HepG2 (cell line): Measurements from ENCODE around the gene BMP8A. TPM values are rescaled to one million over a fixed set of nuclear protein-coding genes. Genes with fewer than 3 reads are reported as not detected.

Experiments
- AGO2 ChIP-seq: fragments of 200-400 bp; formaldehyde crosslinking; optimal IDR thresholded peaks from 2 replicates; pipeline ENCODE3; 2017; ENCODE audit warnings: mild to moderate bottlenecking, low read depth, low read length, moderate library complexity
- BRD4 ChIP-seq: sonication (generic); formaldehyde crosslinking; IDR thresholded peaks from 2 replicates; pipeline ENCODE4 v1.4.0; 2020; ENCODE audit warnings: missing genetic modification reagents
- FOXJ3 ChIP-seq: sonication (generic); formaldehyde crosslinking; IDR thresholded peaks from 2 replicates; pipeline ENCODE4 v1.4.0; 2020; ENCODE audit warnings: missing genetic modification reagents, mild to moderate bottlenecking, borderline replicate concordance
- FOXK1 ChIP-seq: sonication (generic); formaldehyde crosslinking; IDR thresholded peaks from 2 replicates; pipeline ENCODE4 v1.4.0; 2020; ENCODE audit warnings: low read depth, missing genetic modification reagents, borderline replicate concordance
- NR2F2 ChIP-seq: IDR thresholded peaks from 2 replicates; pipeline ENCODE4 v1.6.1; 2012; ENCODE audit warnings: low read depth, inconsistent platforms, borderline replicate concordance
- NR2F6 ChIP-seq, 2 experiments: IDR thresholded peaks; 2 replicates each; pipeline ENCODE4 v1.6.1; 2016; ENCODE audit warnings: antibody characterized with exemption in 1 of 2, mild to moderate bottlenecking in 1 of 2
- PITX1 ChIP-seq: sonication (generic); formaldehyde crosslinking; IDR thresholded peaks from 2 replicates; pipeline ENCODE4 v1.5.1; 2020; ENCODE audit warnings: mild to moderate bottlenecking, missing genetic modification reagents
- SAP130 ChIP-seq: IDR thresholded peaks from 2 replicates; pipeline ENCODE4 v1.6.1; 2016; ENCODE audit warnings: low read depth
- SOX13 ChIP-seq, 3 experiments: fragments of 450-650 bp in 1 of 3; sonication (generic) in 1 of 3; formaldehyde crosslinking in 1 of 3; IDR thresholded peaks in 2 of 3; conservative IDR thresholded peaks in 1 of 3; 2 replicates each; pipeline versions ENCODE4 v1.5.0 to v1.6.1; 2016 to 2020; ENCODE audit warnings: antibody characterized with exemption in 1 of 3, mild to moderate bottlenecking in 1 of 3, missing compliant biosample characterization in 1 of 3, missing genetic modification reagents in 1 of 3, moderate library complexity in 1 of 3
- SOX6 ChIP-seq, 2 experiments: fragments of 450-650 bp in 1 of 2; sonication (generic) in 1 of 2; formaldehyde crosslinking in 1 of 2; IDR thresholded peaks; 2 replicates each; pipeline versions ENCODE4 v1.4.0 to v1.6.1; 2017 to 2020; ENCODE audit warnings: antibody characterized with exemption in 1 of 2, mild to moderate bottlenecking in 1 of 2, missing genetic modification reagents in 1 of 2
- SRSF4 ChIP-seq: fragments of 200-400 bp; formaldehyde crosslinking; IDR thresholded peaks from one replicate; pipeline ENCODE4 v1.6.1; 2018; ENCODE audit warnings: mild to moderate bottlenecking, low read depth, low read length, moderate library complexity; ENCODE audit not compliant: poor library complexity, severe bottlenecking
- TAF1 ChIP-seq: sonication (generic); formaldehyde crosslinking; IDR thresholded peaks from 2 replicates; pipeline ENCODE4 v1.4.0; 2020; ENCODE audit warnings: missing genetic modification reagents
- THAP11 ChIP-seq: IDR thresholded peaks from 2 replicates; pipeline ENCODE4 v1.6.1; 2016; ENCODE audit warnings: missing biosample characterization, missing genetic modification reagents
- ZBTB14 ChIP-seq: sonication (generic); formaldehyde crosslinking; IDR thresholded peaks from 2 replicates; pipeline ENCODE4 v1.4.0; 2020; ENCODE audit warnings: missing genetic modification reagents
- ZNF383 ChIP-seq: sonication (generic); formaldehyde crosslinking; IDR thresholded peaks from 2 replicates; pipeline ENCODE4 v1.4.0; 2020; ENCODE audit warnings: missing genetic modification reagents, mild to moderate bottlenecking, borderline replicate concordance
- ZNF510 ChIP-seq: sonication (generic); formaldehyde crosslinking; IDR thresholded peaks from 2 replicates; pipeline ENCODE4 v1.4.0; 2020; ENCODE audit warnings: low read depth, mild to moderate bottlenecking, missing genetic modification reagents
- ZNF792 ChIP-seq: IDR thresholded peaks from 2 replicates; pipeline ENCODE4 v1.6.1; 2016
- polyA plus RNA-seq, 8 experiments: library from polyadenylated mRNA; depleted of rRNA in 3 of 8; stranded (reverse) in 7 of 8; unstranded in 1 of 8; fragments of >200 nt; fragmentation: Illumina TruSeq in 4 of 8; extraction: Trizol in 4 of 8; gene quantifications; 2 replicates each; pipeline versions ENCODE4 v1.2.1 to v1.2.3, GENCODE V29; 2011 to 2016; ENCODE audit warnings: low read depth in 4 of 8, missing spikeins in 1 of 8, mixed read lengths in 1 of 8; ENCODE audit not compliant: insufficient read depth in 1 of 8
- total RNA-seq, 5 experiments: library from RNA; depleted of rRNA; stranded (reverse); fragments of >200 nt; fragmentation: Illumina TruSeq; extraction: Trizol; gene quantifications; 2 replicates each; pipeline ENCODE4 v1.2.3, GENCODE V29; 2016; ENCODE audit warnings: low read depth in 1 of 5
- TF ChIP-seq, protein P1 (sequence below), 2 experiments: fragments of 450-650 bp in 1 of 2; sonication (generic) in 1 of 2; formaldehyde crosslinking in 1 of 2; IDR thresholded peaks; 2 replicates each; pipeline versions ENCODE4 v1.6.1 to v1.8.0; 2016 to 2022; ENCODE audit warnings: antibody characterized with exemption in 1 of 2, mild to moderate bottlenecking in 1 of 2, missing genetic modification reagents in 1 of 2
- TF ChIP-seq, protein P2 (sequence below): sonication (generic); formaldehyde crosslinking; IDR thresholded peaks from 2 replicates; pipeline ENCODE4 v1.8.1; 2023; ENCODE audit warnings: mild to moderate bottlenecking, missing genetic modification reagents

BMP8A gene
- total and polyA plus RNA-seq, 2 of the 13 experiments (the other 11 are each of a cell fraction or from before 2014, with no cell fraction given): 0.05 TPM; not detected in 1

GRCh38 chr1:39505289-39505688 lies 13.9 kb downstream of the BMP8A start (continued):
- TF ChIP-seq, protein P1, sequence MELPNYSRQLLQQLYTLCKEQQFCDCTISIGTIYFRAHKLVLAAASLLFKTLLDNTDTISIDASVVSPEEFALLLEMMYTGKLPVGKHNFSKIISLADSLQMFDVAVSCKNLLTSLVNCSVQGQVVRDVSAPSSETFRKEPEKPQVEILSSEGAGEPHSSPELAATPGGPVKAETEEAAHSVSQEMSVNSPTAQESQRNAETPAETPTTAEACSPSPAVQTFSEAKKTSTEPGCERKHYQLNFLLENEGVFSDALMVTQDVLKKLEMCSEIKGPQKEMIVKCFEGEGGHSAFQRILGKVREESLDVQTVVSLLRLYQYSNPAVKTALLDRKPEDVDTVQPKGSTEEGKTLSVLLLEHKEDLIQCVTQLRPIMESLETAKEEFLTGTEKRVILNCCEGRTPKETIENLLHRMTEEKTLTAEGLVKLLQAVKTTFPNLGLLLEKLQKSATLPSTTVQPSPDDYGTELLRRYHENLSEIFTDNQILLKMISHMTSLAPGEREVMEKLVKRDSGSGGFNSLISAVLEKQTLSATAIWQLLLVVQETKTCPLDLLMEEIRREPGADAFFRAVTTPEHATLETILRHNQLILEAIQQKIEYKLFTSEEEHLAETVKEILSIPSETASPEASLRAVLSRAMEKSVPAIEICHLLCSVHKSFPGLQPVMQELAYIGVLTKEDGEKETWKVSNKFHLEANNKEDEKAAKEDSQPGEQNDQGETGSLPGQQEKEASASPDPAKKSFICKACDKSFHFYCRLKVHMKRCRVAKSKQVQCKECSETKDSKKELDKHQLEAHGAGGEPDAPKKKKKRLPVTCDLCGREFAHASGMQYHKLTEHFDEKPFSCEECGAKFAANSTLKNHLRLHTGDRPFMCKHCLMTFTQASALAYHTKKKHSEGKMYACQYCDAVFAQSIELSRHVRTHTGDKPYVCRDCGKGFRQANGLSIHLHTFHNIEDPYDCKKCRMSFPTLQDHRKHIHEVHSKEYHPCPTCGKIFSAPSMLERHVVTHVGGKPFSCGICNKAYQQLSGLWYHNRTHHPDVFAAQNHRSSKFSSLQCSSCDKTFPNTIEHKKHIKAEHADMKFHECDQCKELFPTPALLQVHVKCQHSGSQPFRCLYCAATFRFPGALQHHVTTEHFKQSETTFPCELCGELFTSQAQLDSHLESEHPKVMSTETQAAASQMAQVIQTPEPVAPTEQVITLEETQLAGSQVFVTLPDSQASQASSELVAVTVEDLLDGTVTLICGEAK (IDR thresholded peaks at IDR 0.05): no peak
- TF ChIP-seq, protein P1 (CRISPR knock-in tag; IDR thresholded peaks at IDR 0.05): no peak
- TF ChIP-seq TAF1 (CRISPR knock-in tag): no peak
- no peak for TF ChIP-seq ZNF383
- no peak for TF ChIP-seq SOX13 (IDR thresholded peaks at IDR 0.05)
- TF ChIP-seq SOX13 (CRISPR knock-in tag; conservative IDR thresholded peaks at IDR 0.05 in 1 of 2, IDR thresholded peaks at IDR 0.05 in 1 of 2): 0 out of 4 replicates have a peak, but pooled peaks of 1 of the 2 experiments have one; percentile 35
- TF ChIP-seq PITX1 (CRISPR knock-in tag): peak; percentile 85
- TF ChIP-seq, protein P2, sequence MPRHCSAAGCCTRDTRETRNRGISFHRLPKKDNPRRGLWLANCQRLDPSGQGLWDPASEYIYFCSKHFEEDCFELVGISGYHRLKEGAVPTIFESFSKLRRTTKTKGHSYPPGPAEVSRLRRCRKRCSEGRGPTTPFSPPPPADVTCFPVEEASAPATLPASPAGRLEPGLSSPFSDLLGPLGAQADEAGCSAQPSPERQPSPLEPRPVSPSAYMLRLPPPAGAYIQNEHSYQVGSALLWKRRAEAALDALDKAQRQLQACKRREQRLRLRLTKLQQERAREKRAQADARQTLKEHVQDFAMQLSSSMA (CRISPR knock-in tag): no peak
- no peak for TF ChIP-seq ZNF792
- no peak for TF ChIP-seq BRD4 (CRISPR knock-in tag)
- no peak for TF ChIP-seq AGO2
- no peak for TF ChIP-seq ZNF510 (CRISPR knock-in tag)
- no peak for TF ChIP-seq SRSF4
- no peak for TF ChIP-seq NR2F6 (IDR thresholded peaks at IDR 0.05)
- TF ChIP-seq NR2F6 (CRISPR knock-in tag; IDR thresholded peaks at IDR 0.05): no peak
- TF ChIP-seq SAP130 (CRISPR knock-in tag): 0 out of 2 replicates have a peak, but pooled peaks have one; percentile 25
- no peak for TF ChIP-seq ZBTB14 (CRISPR knock-in tag)
- TF ChIP-seq NR2F2: no peak
- no peak for TF ChIP-seq FOXK1
- TF ChIP-seq FOXJ3: no peak; the same call in 1 of the 2 replicates
- TF ChIP-seq THAP11 (CRISPR knock-in tag): no peak
- TF ChIP-seq SOX6 (IDR thresholded peaks at IDR 0.05): no peak
- peak; percentile 16; the same call in 1 of the 2 replicates for TF ChIP-seq SOX6 (CRISPR knock-in tag; IDR thresholded peaks at IDR 0.05)
